Inferior parietal cortex (tissue), 1 donor: ENCODE data around the gene NSF.

Experiments used
- DNase-seq: peaks from one replicate; pipeline ENCODE4 v3.0.0-alpha.2; 2016; ENCODE audit errors: extremely low spot score

NSF gene

GRCh38 chr17:46800573-46800972 is 210.1 kb downstream of the NSF start:
- no peak for DNase-seq

GRCh38 chr17:46802800-46803199 is 212.3 kb downstream of the NSF start:
- DNase-seq, result no peak

- DNase-seq, result no peak
Measured at GRCh38 chr17:46803544-46803943, 213.1 kb downstream of the NSF start.

- DNase-seq, result no peak
Measured at GRCh38 chr17:46805771-46806170, 215.3 kb downstream of the NSF start.
